NCI-H1436 (cell line): ENCODE measurements around the gene UROC1.

Experiments
- DNase-seq: peaks from one replicate; lab custom pipeline; 2025; lab: John Stamatoyannopoulos, UW

Gene UROC1

DNA sequence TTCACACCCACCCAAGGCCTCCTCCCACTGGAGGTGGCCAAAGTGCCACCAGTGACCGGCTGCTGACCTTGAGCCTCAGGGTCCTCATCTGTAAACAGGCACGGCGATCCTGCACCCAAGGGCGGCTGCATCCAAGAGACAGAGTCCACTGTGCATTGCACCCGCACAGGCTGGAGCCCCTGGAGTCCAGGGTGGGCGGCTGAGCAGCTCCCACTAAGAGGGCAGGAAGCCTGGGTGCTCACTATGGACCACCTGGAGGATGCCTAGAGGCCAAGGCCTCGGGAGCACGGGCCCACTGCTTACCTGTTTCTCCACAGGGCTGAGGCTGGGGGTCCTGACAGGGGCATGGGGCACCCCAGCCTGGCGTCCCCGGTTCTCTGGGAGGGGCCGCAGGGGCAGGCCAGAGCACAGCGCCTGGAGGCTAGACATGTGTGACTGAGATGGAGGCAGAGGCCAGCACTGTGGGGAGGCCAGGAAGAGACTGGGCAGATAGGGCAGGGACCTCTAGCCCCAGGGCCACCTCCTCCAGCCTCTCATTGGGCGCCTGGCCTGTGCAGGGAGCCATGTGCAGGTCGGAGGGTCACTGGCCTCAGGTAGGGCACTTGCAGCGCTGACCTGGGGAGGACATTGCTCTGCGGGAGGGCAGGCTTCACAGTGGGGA lies at the start of gene UROC1:
UROC1 (minus strand) TSS at position 483 of the 661 bp plus-strand sequence; CDS start at position 429, 54 bp downstream.
- DNase-seq = no peak

DNA sequence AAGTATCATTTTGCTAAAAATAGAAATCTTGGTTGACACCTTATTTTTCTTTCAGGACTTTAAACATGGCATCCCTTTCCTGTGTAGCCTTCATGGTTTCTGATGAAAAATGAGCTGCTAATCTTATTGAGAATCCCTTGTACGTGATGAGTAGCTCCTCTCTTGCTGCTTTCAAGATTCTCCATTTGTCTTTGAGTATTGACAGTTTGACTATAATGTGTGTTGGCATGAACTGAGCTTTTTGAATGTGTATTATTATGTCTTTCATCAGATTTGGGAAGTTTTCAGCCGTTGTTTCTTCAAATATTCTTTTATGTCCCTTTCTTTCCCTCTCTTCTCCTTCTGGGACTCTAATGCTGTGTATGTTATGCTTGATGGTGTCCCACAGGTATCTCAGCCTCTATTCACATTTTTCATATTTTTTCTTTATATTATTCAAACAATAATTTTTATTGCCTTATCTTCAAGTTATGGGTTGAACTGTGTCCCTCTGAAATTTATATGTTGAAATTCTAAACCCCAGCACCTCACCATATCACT lies 45.2 kb upstream of the UROC1 start:
- no peak for DNase-seq

DNA sequence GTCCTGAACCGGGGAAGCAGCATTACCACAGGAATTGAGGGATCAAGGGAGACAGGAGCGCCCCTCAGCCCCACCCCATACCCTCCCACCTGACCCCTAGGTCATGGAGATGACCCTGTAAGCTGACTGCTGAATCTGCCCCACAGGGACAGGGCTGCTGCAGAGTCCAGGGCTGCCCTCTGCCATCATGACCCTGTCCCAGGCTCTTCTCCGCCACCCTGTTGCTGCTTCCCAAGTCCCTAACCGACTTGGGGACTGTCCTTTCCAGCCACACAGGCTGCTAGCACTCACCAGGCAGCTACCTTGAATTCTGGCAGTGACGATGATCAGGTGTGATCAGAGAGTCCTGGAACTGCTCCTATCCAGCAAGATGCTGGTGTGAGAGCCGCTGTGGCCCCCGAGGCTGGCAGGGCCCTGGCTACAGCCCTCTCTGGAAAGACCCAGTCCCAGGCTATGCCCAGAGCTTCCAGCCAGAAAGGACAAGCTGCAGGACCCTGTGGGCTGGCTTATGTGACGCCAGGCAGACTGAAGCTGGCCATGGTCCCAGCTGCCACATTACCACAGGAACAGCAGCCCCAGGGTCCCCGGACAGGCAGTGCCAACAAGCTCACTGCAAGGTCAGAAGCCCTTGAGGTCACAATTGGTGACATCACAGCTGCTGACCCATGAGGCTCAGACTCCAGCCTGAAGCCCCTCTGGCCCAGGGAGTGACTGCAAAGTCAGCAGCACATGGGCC lies 40.9 kb upstream of the UROC1 start, which contains the start of gene C3orf22:
C3orf22 (minus strand) TSS at position 597 of the 736 bp plus-strand sequence. CDS start 5,542 bp downstream, outside the sequence.
- DNase-seq = no peak

GRCh38 chr3:126557761-126558160 lies 40.2 kb upstream of the UROC1 start:
- no peak for DNase-seq

- no peak for DNase-seq
Measured at GRCh38 chr3:126557415-126557745, 39.8 kb upstream of the UROC1 start.

GRCh38 chr3:126556637-126557414 lies 39.3 kb upstream of the UROC1 start:
- no peak for DNase-seq

- no peak for DNase-seq
Measured at GRCh38 chr3:126555795-126556636, 38.4 kb upstream of the UROC1 start.

- DNase-seq = no peak
Measured at GRCh38 chr3:126554560-126555525, 37.3 kb upstream of the UROC1 start.

- DNase-seq = no peak
Measured at GRCh38 chr3:126553284-126554084, 35.9 kb upstream of the UROC1 start.

- DNase-seq = no peak
Measured at GRCh38 chr3:126552688-126553283, 35.2 kb upstream of the UROC1 start.

- DNase-seq = no peak
Measured at GRCh38 chr3:126551839-126552687, 34.5 kb upstream of the UROC1 start.

GRCh38 chr3:126551121-126551838 lies 33.7 kb upstream of the UROC1 start:
- DNase-seq = no peak

GRCh38 chr3:126550488-126551051 lies 33.0 kb upstream of the UROC1 start:
- DNase-seq = no peak

- no peak for DNase-seq
Measured at GRCh38 chr3:126549861-126550487, 32.4 kb upstream of the UROC1 start.

DNA sequence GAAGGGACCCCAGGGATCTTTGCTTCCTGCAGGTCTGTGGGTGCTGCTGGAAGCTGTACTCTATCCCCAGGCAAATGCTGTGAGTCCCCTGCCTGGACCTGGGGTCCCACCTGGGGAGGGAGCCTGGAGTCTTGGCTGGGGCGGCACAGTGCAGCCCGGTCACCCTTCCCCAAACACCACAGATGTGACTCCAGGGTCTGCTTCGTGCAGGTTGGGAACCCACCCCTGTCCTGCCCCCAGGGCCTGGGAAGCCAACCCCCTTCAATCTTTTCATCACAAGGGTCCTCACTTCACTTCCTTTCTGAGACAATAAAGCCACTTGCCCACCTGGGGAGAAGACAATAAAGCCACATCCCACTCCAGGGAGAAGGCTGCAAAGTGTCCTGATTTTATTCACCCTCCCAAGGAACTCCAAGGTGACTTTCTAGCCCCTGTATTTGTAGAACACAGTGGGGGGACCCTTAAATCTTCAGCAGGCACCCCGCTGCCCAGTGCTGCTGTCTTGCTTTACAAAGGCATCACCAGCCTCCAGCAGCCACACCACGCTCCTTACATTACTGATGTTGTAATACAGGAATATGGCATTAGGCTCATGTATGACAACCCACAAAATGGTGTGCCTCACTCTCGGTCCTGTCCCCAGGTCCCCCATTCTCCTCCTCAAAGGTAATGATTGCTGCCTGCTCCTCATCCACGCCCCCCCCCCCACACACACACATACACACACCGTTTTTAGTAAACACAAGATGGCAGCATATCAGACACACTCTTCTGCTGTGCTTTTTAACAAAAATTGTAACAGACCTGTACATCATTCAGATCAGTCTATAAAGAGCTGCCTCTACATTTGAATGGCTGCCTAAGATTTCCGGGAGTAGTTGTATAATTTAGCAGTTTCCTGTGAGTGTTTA lies 31.2 kb upstream of the UROC1 start:
- no peak for DNase-seq

DNA sequence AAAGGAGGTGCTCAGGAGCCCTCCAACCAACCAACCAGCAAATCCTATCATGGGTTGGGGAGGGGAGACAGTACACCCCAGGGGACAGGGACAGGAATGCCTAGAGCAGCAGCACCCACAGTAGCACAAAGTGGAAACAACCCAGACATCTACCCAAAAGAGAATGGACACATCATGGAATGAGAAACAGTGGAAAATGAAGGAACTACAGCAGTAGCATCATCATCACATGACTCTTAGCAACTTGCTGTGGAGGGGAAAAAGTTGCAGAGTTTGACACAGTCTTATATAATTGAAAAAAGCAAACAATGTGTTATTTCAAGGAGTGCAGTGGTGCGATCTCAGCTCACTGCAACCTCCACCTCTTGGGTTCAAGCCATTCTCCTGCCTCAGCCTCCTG lies 30.1 kb upstream of the UROC1 start:
- DNase-seq = no peak
